GM23338 (cell line): ENCODE results near the gene MAGEH1.
"Not testable (repeated sequence)": the region's sequence is repeated elsewhere in the genome, so short reads cannot be mapped to it uniquely, and the experiment has no call there.

ENCODE experiments used
- CREB1 ChIP-seq: fragments of 250-450 bp; sonication (Bioruptor Pico); IDR thresholded peaks from 2 replicates; pipeline ENCODE4 v1.5.0; 2020; ENCODE audit warnings: low read depth, mild to moderate bottlenecking, moderate library complexity
- CTCF ChIP-seq, 2 experiments: fragments of 200-600 bp in 1 of 2; sonication (generic) in 1 of 2; conservative IDR thresholded peaks; 2 replicates each; pipeline versions ENCODE4 v1.5.1 to v1.6.1; 2016 to 2017; ENCODE audit warnings: antibody characterized with exemption in 2 of 2, low read depth in 2 of 2, mild to moderate bottlenecking in 2 of 2, moderate library complexity in 1 of 2
- POLR2AphosphoS5 ChIP-seq: IDR thresholded peaks from 2 replicates; pipeline ENCODE4 v1.6.1; 2016; ENCODE audit warnings: antibody characterized with exemption, low read depth

- TF ChIP-seq CTCF (conservative IDR thresholded peaks at IDR 0.05; ENCODE audit: low read depth in 2 of 2); CREB1 (CRISPR knock-in tag); POLR2AphosphoS5: not testable (repeated sequence)
Measured at GRCh38 chrX:55465791-55466190, 13.9 kb downstream of the MAGEH1 start.
